DND-41 (cell line): ENCODE results near the gene ARHGAP30.

Experiments used
- ATAC-seq: fragments of 200-7000 bp; cut with Tn5 transposase; 3 replicates; pipeline ENCODE4 v1.9.1; 2021; ENCODE audit warnings: low read depth; ENCODE audit not compliant: insufficient read depth
- DNase-seq: peaks from one replicate; pipeline ENCODE4 v3.0.0-alpha.2; 2020
- H2AFZ ChIP-seq: 2 replicates; pipeline ENCODE4 v1.6.0; 2012; ENCODE audit warnings: low read depth, low read length
- H3K27ac ChIP-seq: 2 replicates; pipeline ENCODE4 v1.5.1; 2012; ENCODE audit warnings: low read length, inconsistent platforms
- H3K27me3 ChIP-seq: fragments of 200-600 bp; sonication (generic); 2 replicates; pipeline ENCODE4 v1.6.0; 2012; ENCODE audit warnings: low read length, mild to moderate bottlenecking, inconsistent platforms; ENCODE audit not compliant: insufficient read depth, poor library complexity
- H3K36me3 ChIP-seq: 2 replicates; pipeline ENCODE4 v1.5.1; 2012; ENCODE audit warnings: low read length, inconsistent platforms; ENCODE audit not compliant: insufficient read depth
- H3K4me1 ChIP-seq: 2 replicates; pipeline ENCODE4 v1.5.1; 2012; ENCODE audit warnings: mild to moderate bottlenecking, low read length; ENCODE audit not compliant: insufficient read depth
- H3K4me2 ChIP-seq: 2 replicates; pipeline ENCODE4 v1.6.0; 2012; ENCODE audit warnings: mild to moderate bottlenecking, moderate library complexity, low read length, inconsistent platforms; ENCODE audit not compliant: insufficient read depth
- H3K4me3 ChIP-seq, 2 experiments: fragments of 200-600 bp in 1 of 2; shearing (Covaris generic) in 1 of 2; 2 replicates each; pipeline ENCODE4 v1.5.1; 2012 to 2016; ENCODE audit warnings: inconsistent platforms in 2 of 2, low read length in 2 of 2, mild to moderate bottlenecking in 2 of 2, low read depth in 1 of 2, moderate library complexity in 1 of 2
- H3K79me2 ChIP-seq: 2 replicates; pipeline ENCODE4 v1.6.0; 2012; ENCODE audit warnings: low read length, inconsistent platforms; ENCODE audit not compliant: insufficient read depth
- H3K9ac ChIP-seq: 2 replicates; pipeline ENCODE4 v1.6.0; 2012; ENCODE audit warnings: low read depth, mild to moderate bottlenecking, inconsistent platforms, low read length, moderate library complexity
- H3K9me3 ChIP-seq: 2 replicates; pipeline ENCODE4 v1.5.1; 2012; ENCODE audit warnings: low read length, moderate library complexity, mild to moderate bottlenecking, inconsistent platforms; ENCODE audit not compliant: insufficient read depth, severe bottlenecking
- H4K20me1 ChIP-seq: 2 replicates; pipeline ENCODE4 v1.6.0; 2012; ENCODE audit warnings: low read length; ENCODE audit not compliant: insufficient read depth
- CTCF ChIP-seq: IDR thresholded peaks from 2 replicates; pipeline ENCODE4 v1.5.1; 2012; ENCODE audit warnings: borderline replicate concordance, low read length, moderate library complexity, mild to moderate bottlenecking; ENCODE audit not compliant: poor library complexity, severe bottlenecking; ENCODE audit errors: extremely low read depth
- EZH2 ChIP-seq: IDR thresholded peaks from 3 replicates; pipeline ENCODE4 v1.6.1; 2012; ENCODE audit warnings: borderline replicate concordance, low read depth, mild to moderate bottlenecking, moderate library complexity, low read length, inconsistent platforms; ENCODE audit not compliant: severe bottlenecking

The ARHGAP30 gene

GRCh38 chr1:161099090-161099802, 29.6 kb upstream of the ARHGAP30 start:
- Histone ChIP-seq H3K9me3 (no peaks in the 10 kb centered on the region), H4K20me1 (peaks cover 14% of the 10 kb centered on the region), H3K4me2 (peak overlapping the region; percentile 89), H3K27ac (no peak overlapping the region), H3K27me3 (no peaks in the 10 kb centered on the region), H2AFZ (no peak overlapping the region), H3K4me3 (peak overlapping the region in 1 of 2 experiments; percentile 64; a peak in 2 of 4 replicates), H3K9ac (no peak overlapping the region), H3K4me1 (peaks cover 24% of the 10 kb centered on the region), H3K79me2 (peaks cover 17% of the 10 kb centered on the region), H3K36me3 (peaks cover 36% of the 10 kb centered on the region)
- ATAC-seq (no peak), DNase-seq (no peak)
- TF ChIP-seq EZH2 (no peak), CTCF (no peak)

DNA sequence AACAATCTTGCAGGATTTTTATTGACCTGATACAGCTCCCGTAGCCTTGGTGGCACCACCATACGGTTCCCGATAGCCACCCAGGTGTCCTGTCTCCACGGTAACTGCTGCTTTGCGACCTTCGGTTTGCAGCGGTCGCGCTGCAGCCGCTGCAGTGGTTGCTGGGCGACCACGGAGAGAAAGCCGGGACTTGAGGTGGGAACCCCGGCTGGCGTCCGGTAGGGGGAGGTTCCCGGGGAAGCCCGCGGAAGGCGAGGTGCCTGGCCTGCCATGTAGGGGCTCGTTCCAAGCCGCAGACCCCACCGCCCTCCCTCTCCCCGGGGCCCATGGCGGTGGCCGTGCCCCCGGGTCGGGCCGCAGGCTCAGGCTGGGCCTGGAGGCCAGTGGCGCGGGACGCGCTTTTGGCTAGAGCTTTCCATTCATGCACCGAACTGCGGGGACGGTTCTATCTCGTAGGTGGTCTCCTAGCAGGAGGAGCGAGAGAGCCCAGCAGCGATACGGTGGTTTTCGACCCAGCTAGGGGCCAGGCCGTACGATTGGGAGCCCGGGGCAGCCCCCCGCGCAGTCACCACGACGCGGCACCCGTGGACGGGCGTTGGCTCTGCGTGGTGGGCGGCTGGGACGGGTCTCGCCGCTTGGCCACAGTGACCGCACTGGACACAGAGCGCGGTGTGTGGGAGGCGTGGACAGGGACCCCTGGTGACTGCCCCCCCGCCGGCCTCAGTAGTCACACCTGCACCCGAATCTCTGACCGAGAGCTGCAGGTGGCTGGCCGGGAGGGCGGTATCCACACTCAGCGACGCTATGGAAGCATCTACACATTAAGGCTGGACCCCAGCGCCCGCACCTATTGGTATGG, 28.7 kb upstream of the ARHGAP30 start, which contains the start of gene KLHDC9:
Gene KLHDC9, plus strand, starts transcription at position 152 of the 859 bp plus-strand sequence. Its CDS starts 175 bp downstream, at position 327.
- H3K36me3 ChIP-seq, result peaks cover 31% of the 10 kb centered on the region
- H3K27ac ChIP-seq, result peak within 1 kb of the TSS; percentile 65
- H3K9me3 ChIP-seq, result no peaks in the 10 kb centered on the region
- H2AFZ ChIP-seq, result peak within 1 kb of the TSS; percentile 73
- peak within 1 kb of the TSS; percentile 57 for H3K9ac ChIP-seq
- ATAC-seq (peak; percentile 87), DNase-seq (peak; percentile 89)
- H3K79me2 ChIP-seq, result peaks cover 10% of the 10 kb centered on the region
- TF ChIP-seq EZH2 (no peak), CTCF (peak; percentile 26)
- H3K4me2 ChIP-seq, result peak within 1 kb of the TSS; percentile 89
- H3K4me3 ChIP-seq, result peak within 1 kb of the TSS; percentile 19 to 64; a peak in 3 of 4 replicates
- peaks cover 14% of the 10 kb centered on the region for H4K20me1 ChIP-seq
- peaks cover 24% of the 10 kb centered on the region for H3K4me1 ChIP-seq
- no peaks in the 10 kb centered on the region for H3K27me3 ChIP-seq

DNA sequence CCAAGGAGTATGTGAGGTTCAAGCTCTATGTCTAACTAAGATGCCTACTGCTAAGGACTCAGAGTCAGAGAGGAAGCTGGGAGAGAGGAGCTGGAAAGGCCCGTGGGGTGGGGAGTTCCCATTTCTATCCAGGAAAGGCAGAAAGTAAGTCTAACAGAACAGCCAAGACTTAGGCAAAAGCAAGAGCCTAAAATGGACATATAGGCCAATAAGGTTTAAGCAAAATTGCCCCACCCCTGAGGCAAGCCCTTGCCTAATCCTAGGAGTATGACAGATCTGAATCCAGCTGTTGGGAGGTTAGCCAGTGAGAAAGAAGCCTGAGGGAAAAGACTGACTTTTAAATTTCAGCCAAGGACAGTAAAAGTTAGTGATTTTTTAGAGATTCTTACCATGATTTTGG, 26.8 kb upstream of the ARHGAP30 start:
- Histone ChIP-seq H3K36me3 (peaks cover 21% of the 10 kb centered on the region), H3K9ac (no peak overlapping the region), H3K27me3 (no peaks in the 10 kb centered on the region), H3K4me3 (no peak overlapping the region), H3K9me3 (no peaks in the 10 kb centered on the region), H2AFZ (no peak overlapping the region), H3K4me2 (no peak overlapping the region), H3K4me1 (peaks cover 24% of the 10 kb centered on the region), H3K27ac (no peak overlapping the region), H4K20me1 (0 out of 2 replicates have a peak, but pooled peaks cover 6% of the 10 kb centered on the region), H3K79me2 (no peaks in the 10 kb centered on the region)
- no peak for TF ChIP-seq EZH2
- no peak for TF ChIP-seq CTCF
- ATAC-seq (no peak), DNase-seq (no peak)
